Immature natural killer cell (primary cell): ENCODE measurements around the gene C10orf143. TPM values are rescaled to one million over a fixed set of nuclear protein-coding genes. Genes with fewer than 3 reads are reported as not detected.

Source experiments
- DNase-seq, 3 donors: peaks; one replicate each; pipeline ENCODE4 v3.0.0; 2022; ENCODE audit warnings: mixed read lengths in 1 of 3
- H3K27ac Mint-ChIP-seq, 6 donors: one replicate each; pipeline ENCODE4 v1.8.0; 2020; ENCODE audit warnings: mixed read lengths in 6 of 6, mild to moderate bottlenecking in 5 of 6, inconsistent platforms in 4 of 6, moderate library complexity in 3 of 6
- H3K27me3 Mint-ChIP-seq, 3 donors: one replicate each; pipeline ENCODE4 v1.8.0; 2020 to 2021; ENCODE audit warnings: low read depth in 3 of 3, mild to moderate bottlenecking in 3 of 3, mixed read lengths in 3 of 3, moderate library complexity in 3 of 3, inconsistent platforms in 1 of 3
- H3K36me3 Mint-ChIP-seq, 3 donors: one replicate each; pipeline ENCODE4 v1.8.0; 2020; ENCODE audit warnings: mixed read lengths in 3 of 3, inconsistent platforms in 2 of 3, mild to moderate bottlenecking in 2 of 3
- H3K4me1 Mint-ChIP-seq, 2 donors: one replicate each; pipeline ENCODE4 v1.8.0; 2020; ENCODE audit warnings: inconsistent platforms in 2 of 2, mild to moderate bottlenecking in 2 of 2, mixed read lengths in 2 of 2, moderate library complexity in 1 of 2
- H3K4me3 Mint-ChIP-seq, 5 donors: one replicate each; pipeline ENCODE4 v1.8.0; 2020; ENCODE audit warnings: mild to moderate bottlenecking in 5 of 5, mixed read lengths in 5 of 5, inconsistent platforms in 3 of 5, moderate library complexity in 3 of 5
- H3K9me3 Mint-ChIP-seq, 6 donors: one replicate each; pipeline ENCODE4 v1.8.0; 2020; ENCODE audit warnings: mild to moderate bottlenecking in 6 of 6, mixed read lengths in 6 of 6, inconsistent platforms in 4 of 6, moderate library complexity in 3 of 6
- polyA plus RNA-seq, 3 donors: library from polyadenylated mRNA; unstranded; fragments of 300-500 nt; fragmentation: Illumina TruSeq; gene quantifications; one replicate each; pipeline ENCODE4 v1.2.3, GENCODE V29; 2021

The C10orf143 gene
- polyA plus RNA-seq, 3 donors from 2014 or later, result 17.8 to 31.7 (median 27.0) TPM

- peaks cover 19 to 31% (median 26%) of the 10 kb centered on the region in 3 donors for H3K36me3 Mint-ChIP-seq
- H3K4me3 Mint-ChIP-seq, result no peak overlapping the region
- H3K9me3 Mint-ChIP-seq, result no peaks in the 10 kb centered on the region
- H3K27me3 Mint-ChIP-seq, result peaks cover 0 to 3% (median 0%) of the 10 kb centered on the region in 3 donors
- H3K4me1 Mint-ChIP-seq, result no peaks in the 10 kb centered on the region
- no peak for DNase-seq
- no peak overlapping the region for H3K27ac Mint-ChIP-seq
Measured at GRCh38 chr10:130062976-130063375, 47.7 kb downstream of the C10orf143 start.

GRCh38 chr10:130062201-130062600, 48.4 kb downstream of the C10orf143 start:
- Mint-ChIP-seq H3K27ac (no peak overlapping the region), H3K9me3 (peaks cover 0 to under 1% (median 0%) of the 10 kb centered on the region in 6 donors), H3K4me3 (no peak overlapping the region), H3K4me1 (no peaks in the 10 kb centered on the region), H3K36me3 (peaks cover 19 to 26% (median 20%) of the 10 kb centered on the region in 3 donors), H3K27me3 (no peaks in the 10 kb centered on the region)
- no peak for DNase-seq

DNA sequence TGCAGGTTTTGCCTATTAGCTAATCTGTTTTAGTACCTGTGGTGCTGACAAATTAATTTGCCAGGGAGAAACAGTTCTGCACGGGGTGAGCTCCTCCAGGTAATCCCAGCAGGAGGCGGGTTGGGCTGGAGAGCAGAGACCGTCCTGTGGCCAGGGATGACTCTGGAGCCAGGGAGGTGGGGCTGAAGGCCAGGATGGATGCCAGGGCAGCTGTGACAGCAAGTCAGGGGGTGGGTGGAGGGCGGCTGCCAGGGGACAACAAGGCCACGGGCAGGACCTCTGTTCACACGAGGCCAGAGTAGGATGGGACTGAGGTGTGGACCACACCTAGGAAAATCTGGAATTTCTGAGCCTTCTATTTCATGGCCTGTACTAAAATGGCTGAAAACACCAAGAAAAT, 48.9 kb downstream of the C10orf143 start:
- peaks cover 17 to 24% (median 19%) of the 10 kb centered on the region in 3 donors for H3K36me3 Mint-ChIP-seq
- peaks cover 0 to 1% (median 0%) of the 10 kb centered on the region in 6 donors for H3K9me3 Mint-ChIP-seq
- no peaks in the 10 kb centered on the region for H3K4me1 Mint-ChIP-seq
- H3K27me3 Mint-ChIP-seq, result no peaks in the 10 kb centered on the region
- H3K27ac Mint-ChIP-seq, result no peak overlapping the region
- no peak for DNase-seq
- no peak overlapping the region for H3K4me3 Mint-ChIP-seq

GRCh38 chr10:130054021-130054420, 56.6 kb downstream of the C10orf143 start:
- no peak overlapping the region for H3K4me3 Mint-ChIP-seq
- no peak for DNase-seq
- H3K36me3 Mint-ChIP-seq, result peaks cover 0 to 6% (median 0%) of the 10 kb centered on the region in 3 donors
- no peak overlapping the region for H3K27ac Mint-ChIP-seq
- H3K9me3 Mint-ChIP-seq, result peaks cover 0 to 1% (median 0%) of the 10 kb centered on the region in 6 donors
- peaks cover 2 to 7% (median 3%) of the 10 kb centered on the region in 3 donors for H3K27me3 Mint-ChIP-seq
- no peaks in the 10 kb centered on the region for H3K4me1 Mint-ChIP-seq

DNA sequence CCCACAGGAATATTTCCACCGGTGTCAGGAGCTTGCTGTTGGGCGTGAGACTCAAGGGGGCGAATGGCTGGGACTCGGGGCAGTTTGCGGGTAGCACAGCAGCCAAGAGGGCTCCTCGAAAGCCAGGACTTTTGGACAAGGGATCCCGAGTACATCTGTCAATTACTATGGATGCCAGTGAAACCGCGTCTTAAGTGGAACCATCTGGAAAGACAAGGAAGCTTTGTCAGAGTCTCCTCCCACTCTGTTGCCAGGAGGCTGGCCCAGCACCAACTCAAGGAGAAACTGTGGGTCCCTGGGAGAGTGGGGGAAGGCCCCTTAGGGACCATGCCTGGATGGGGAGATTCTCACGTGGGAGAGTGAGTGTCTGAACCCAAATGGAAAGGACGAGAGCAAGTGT, 57.1 kb downstream of the C10orf143 start:
- Mint-ChIP-seq H3K4me1 (no peaks in the 10 kb centered on the region), H3K36me3 (peaks cover 0 to 6% (median 0%) of the 10 kb centered on the region in 3 donors), H3K27me3 (peaks cover 2 to 8% (median 3%) of the 10 kb centered on the region in 3 donors), H3K27ac (no peak overlapping the region), H3K4me3 (no peak overlapping the region), H3K9me3 (peaks cover 0 to 1% (median 0%) of the 10 kb centered on the region in 6 donors)
- DNase-seq, result no peak

- H3K36me3 Mint-ChIP-seq, result peaks cover 0 to 6% (median 0%) of the 10 kb centered on the region in 3 donors
- H3K4me1 Mint-ChIP-seq, result no peaks in the 10 kb centered on the region
- H3K27ac Mint-ChIP-seq, result no peak overlapping the region
- no peak overlapping the region for H3K4me3 Mint-ChIP-seq
- H3K9me3 Mint-ChIP-seq, result peaks cover 0 to under 1% (median 0%) of the 10 kb centered on the region in 6 donors
- no peak for DNase-seq
- H3K27me3 Mint-ChIP-seq, result peaks cover 2 to 9% (median 3%) of the 10 kb centered on the region in 3 donors
Measured at GRCh38 chr10:130052193-130052592, 58.4 kb downstream of the C10orf143 start.

GRCh38 chr10:130050721-130051120, 59.9 kb downstream of the C10orf143 start:
- Mint-ChIP-seq H3K4me3 (no peak overlapping the region), H3K27ac (no peak overlapping the region), H3K9me3 (no peaks in the 10 kb centered on the region), H3K27me3 (peaks cover 2 to 9% (median 3%) of the 10 kb centered on the region in 3 donors), H3K4me1 (no peaks in the 10 kb centered on the region), H3K36me3 (peaks cover 0 to 6% (median 0%) of the 10 kb centered on the region in 3 donors)
- DNase-seq, result no peak

DNA sequence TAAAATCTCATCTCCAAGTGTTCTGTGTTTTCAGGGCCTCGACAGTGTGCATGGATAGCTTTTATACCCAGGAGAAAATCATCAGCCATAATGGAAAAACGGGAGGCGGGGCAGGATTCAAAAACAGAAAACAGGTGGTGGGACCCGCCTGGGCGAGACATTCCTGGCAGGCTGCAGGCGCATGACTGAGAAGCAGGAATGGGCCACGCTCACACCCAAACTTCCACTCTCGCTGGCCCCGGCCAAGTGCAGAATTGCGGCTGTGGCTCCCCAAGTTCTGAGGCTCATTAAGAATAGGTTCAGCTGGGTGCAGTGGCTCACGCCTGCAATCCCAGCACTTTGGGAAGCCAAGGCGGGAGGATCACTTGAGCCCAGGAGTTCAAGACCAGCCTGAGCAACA, 60.6 kb downstream of the C10orf143 start:
- H3K4me3 Mint-ChIP-seq, result no peak overlapping the region

DNA sequence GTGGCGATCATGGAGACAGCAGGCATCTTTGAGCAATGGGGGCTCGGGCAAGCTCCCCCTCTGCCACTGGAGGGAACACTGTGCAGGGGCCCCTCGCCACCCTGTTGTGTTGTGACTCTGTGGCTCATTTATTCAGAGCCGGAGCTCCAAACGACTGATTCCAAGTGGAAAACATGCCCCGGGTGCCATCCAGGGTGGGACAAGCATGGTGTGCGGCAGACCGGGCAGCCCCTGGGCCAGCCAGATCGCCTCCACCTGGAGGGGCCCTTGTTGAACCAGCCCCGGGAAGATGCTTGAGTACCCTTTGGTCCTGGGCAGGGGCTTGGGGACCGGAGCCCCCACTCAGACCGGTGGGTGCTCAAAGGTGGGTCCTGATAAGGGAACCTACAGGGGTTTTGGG, 61.4 kb downstream of the C10orf143 start:
- no peaks in the 10 kb centered on the region for H3K9me3 Mint-ChIP-seq
- no peak overlapping the region for H3K4me3 Mint-ChIP-seq
- peaks cover 0 to 4% (median 0%) of the 10 kb centered on the region in 3 donors for H3K36me3 Mint-ChIP-seq
- H3K4me1 Mint-ChIP-seq, result no peaks in the 10 kb centered on the region
- no peak for DNase-seq
- no peak overlapping the region for H3K27ac Mint-ChIP-seq
- H3K27me3 Mint-ChIP-seq, result peaks cover 2 to 9% (median 3%) of the 10 kb centered on the region in 3 donors

More for the DNA sequence above, 60.6 kb downstream of the C10orf143 start:
- Mint-ChIP-seq H3K27me3 (peaks cover 2 to 9% (median 3%) of the 10 kb centered on the region in 3 donors), H3K4me1 (no peaks in the 10 kb centered on the region), H3K9me3 (no peaks in the 10 kb centered on the region), H3K27ac (no peak overlapping the region), H3K36me3 (peaks cover 0 to 6% (median 0%) of the 10 kb centered on the region in 3 donors)
- no peak for DNase-seq

- no peaks in the 10 kb centered on the region for H3K36me3 Mint-ChIP-seq
- H3K27ac Mint-ChIP-seq, result no peak overlapping the region
Measured at GRCh38 chr10:130048081-130048480, 62.5 kb downstream of the C10orf143 start.

GRCh38 chr10:130047336-130047735, 63.3 kb downstream of the C10orf143 start:
- Mint-ChIP-seq H3K27me3 (peaks cover 0 to 5% (median 5%) of the 10 kb centered on the region in 3 donors), H3K36me3 (no peaks in the 10 kb centered on the region), H3K27ac (no peak overlapping the region), H3K9me3 (no peaks in the 10 kb centered on the region), H3K4me3 (no peak overlapping the region), H3K4me1 (no peaks in the 10 kb centered on the region)
- DNase-seq, result no peak

More at GRCh38 chr10:130048081-130048480, 62.5 kb downstream of the C10orf143 start:
- no peaks in the 10 kb centered on the region for H3K4me1 Mint-ChIP-seq
- peaks cover 0 to 9% (median 5%) of the 10 kb centered on the region in 3 donors for H3K27me3 Mint-ChIP-seq
- no peaks in the 10 kb centered on the region for H3K9me3 Mint-ChIP-seq
- no peak overlapping the region for H3K4me3 Mint-ChIP-seq
- DNase-seq, result no peak

- no peaks in the 10 kb centered on the region for H3K36me3 Mint-ChIP-seq
- H3K4me1 Mint-ChIP-seq, result no peaks in the 10 kb centered on the region
- no peak overlapping the region for H3K27ac Mint-ChIP-seq
- H3K27me3 Mint-ChIP-seq, result peaks cover 0 to 5% (median 4%) of the 10 kb centered on the region in 3 donors
- H3K9me3 Mint-ChIP-seq, result no peaks in the 10 kb centered on the region
- no peak for DNase-seq
- no peak overlapping the region for H3K4me3 Mint-ChIP-seq
Measured at GRCh38 chr10:130046591-130046990, 64.0 kb downstream of the C10orf143 start.

DNA sequence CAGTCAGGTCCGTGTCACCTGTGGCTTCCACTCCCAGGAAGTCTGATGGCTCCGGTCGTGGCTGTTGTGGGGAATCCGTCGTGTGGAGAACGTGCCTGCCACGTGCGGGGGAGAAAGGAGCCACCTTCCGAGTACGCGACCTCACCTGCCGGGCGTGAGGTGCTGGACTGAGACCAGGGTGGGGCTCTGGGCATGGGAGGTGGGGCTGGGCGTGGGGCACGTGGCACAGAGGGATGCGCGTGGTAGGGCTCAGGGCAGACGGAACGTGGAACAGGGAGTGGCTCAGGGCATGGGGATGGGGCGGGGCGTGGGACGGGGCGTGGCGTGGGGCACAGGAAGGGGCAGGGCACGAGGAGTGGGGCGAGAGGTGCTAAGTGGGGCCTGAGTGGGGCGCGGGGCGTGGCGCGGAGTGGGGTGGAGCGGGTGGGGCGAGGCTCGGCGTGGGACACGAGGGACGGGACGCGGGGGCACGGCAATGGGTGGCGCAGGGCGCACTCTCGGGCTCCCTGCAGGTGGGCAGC, 64.8 kb downstream of the C10orf143 start:
- no peak overlapping the region for H3K4me3 Mint-ChIP-seq
- H3K9me3 Mint-ChIP-seq, result no peaks in the 10 kb centered on the region
- no peaks in the 10 kb centered on the region for H3K4me1 Mint-ChIP-seq
- H3K27ac Mint-ChIP-seq, result no peak overlapping the region
- DNase-seq, result no peak
- H3K36me3 Mint-ChIP-seq, result no peaks in the 10 kb centered on the region
- peaks cover 0 to 4% (median 4%) of the 10 kb centered on the region in 3 donors for H3K27me3 Mint-ChIP-seq

DNA sequence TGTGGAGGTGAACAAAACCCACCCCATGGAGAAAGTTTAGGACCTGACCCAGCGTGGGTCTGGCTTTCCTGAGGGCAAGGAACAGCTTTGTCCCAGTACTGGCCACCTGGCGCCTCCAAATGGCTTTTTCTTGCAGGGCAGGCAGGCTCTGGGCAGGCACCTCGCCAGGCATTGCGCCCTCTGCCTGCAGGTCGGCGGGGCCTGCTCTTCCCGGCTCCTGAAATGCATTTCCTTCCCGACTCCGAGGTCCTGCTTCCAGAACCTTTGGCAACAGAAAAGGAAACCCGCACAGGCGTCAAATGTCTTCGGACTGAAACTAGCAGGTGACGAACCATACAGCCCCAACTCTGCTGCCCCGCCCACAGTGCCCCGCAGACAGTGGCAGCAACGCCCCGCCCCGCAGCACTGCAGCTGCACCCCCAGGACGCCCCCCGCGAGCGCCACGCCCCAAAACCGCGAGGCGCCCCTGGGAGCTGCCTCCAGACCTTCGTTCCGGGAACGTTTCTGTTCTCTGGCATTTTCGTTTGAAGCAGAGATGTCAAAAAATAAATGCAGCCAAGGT, 65.5 kb downstream of the C10orf143 start:
- Mint-ChIP-seq H3K27ac (no peak overlapping the region), H3K4me1 (no peaks in the 10 kb centered on the region), H3K4me3 (no peak overlapping the region), H3K27me3 (peaks cover 0 to 4% (median 2%) of the 10 kb centered on the region in 3 donors), H3K36me3 (no peaks in the 10 kb centered on the region), H3K9me3 (no peaks in the 10 kb centered on the region)
- no peak for DNase-seq
